Measurements from ENCODE around the gene BLOC1S5.

GRCh38 chr6:7979831-7980230 is 84.4 kb downstream of the BLOC1S5 start:
- no peak for TF ChIP-seq CTCF (IDR thresholded peaks at IDR 0.05)
- no peak for TF ChIP-seq REST (IDR thresholded peaks at IDR 0.05; ENCODE audit: insufficient read depth in 1 of 2, low read depth in 2 of 2, low read length in 1 of 2)
- TF ChIP-seq SIN3A (IDR thresholded peaks at IDR 0.05; ENCODE audit: borderline replicate concordance, insufficient read depth, low read depth, low read length) = no peak
- no peak for TF ChIP-seq POLR2AphosphoS5 (IDR thresholded peaks at IDR 0.05; ENCODE audit: low read depth, low read length)
